Lung (tissue), 12 donors: ENCODE data around the gene COMMD6. TPM values are rescaled to one million over a fixed set of nuclear protein-coding genes. Genes with fewer than 3 reads are reported as not detected.

Source experiments
- ATAC-seq: fragments of 200-7000 bp; cut with Tn5 transposase; one replicate; pipeline ENCODE4 v1.9.1; 2020; ENCODE audit warnings: moderate number of reproducible peaks; ENCODE audit not compliant: insufficient read depth, low FRiP score
- DNase-seq, 3 donors: peaks; one replicate each; pipeline ENCODE4 v3.0.0-alpha.2; 2013 to 2017
- H3K27ac ChIP-seq, 2 donors: one replicate each; pipeline ENCODE4 v1.5.1; 2013; ENCODE audit warnings: mild to moderate bottlenecking in 2 of 2, moderate library complexity in 2 of 2, control low read depth in 1 of 2, inconsistent platforms in 1 of 2, low read depth in 1 of 2, low read length in 1 of 2
- H3K27me3 ChIP-seq, 3 donors: one replicate each; pipeline ENCODE4 v1.5.1; 2013; ENCODE audit warnings: low read length in 2 of 3; ENCODE audit not compliant: control insufficient read depth in 3 of 3, insufficient read depth in 3 of 3
- H3K36me3 ChIP-seq, 4 donors: one replicate each; pipeline ENCODE4 v1.5.1; 2013; ENCODE audit warnings: low read length in 4 of 4, mild to moderate bottlenecking in 1 of 4, moderate library complexity in 1 of 4; ENCODE audit not compliant: control insufficient read depth in 4 of 4, insufficient read depth in 4 of 4
- H3K4me1 ChIP-seq, 5 donors: one replicate each; pipeline ENCODE4 v1.5.1; 2013; ENCODE audit warnings: low read length in 5 of 5, mild to moderate bottlenecking in 2 of 5, moderate library complexity in 1 of 5; ENCODE audit not compliant: control insufficient read depth in 5 of 5, insufficient read depth in 5 of 5
- H3K4me3 ChIP-seq: one replicate; pipeline ENCODE4 v1.5.1; 2013; ENCODE audit warnings: mild to moderate bottlenecking, control low read depth, moderate library complexity
- H3K9ac ChIP-seq, 2 donors: one replicate each; pipeline ENCODE4 v1.5.1; 2013; ENCODE audit warnings: low read length in 2 of 2, control low read depth in 1 of 2; ENCODE audit not compliant: insufficient read depth in 1 of 2
- H3K9me3 ChIP-seq, 4 donors: one replicate each; pipeline ENCODE4 v1.5.1; 2013; ENCODE audit warnings: low read length in 3 of 4, mild to moderate bottlenecking in 1 of 4, moderate library complexity in 1 of 4; ENCODE audit not compliant: control insufficient read depth in 4 of 4, insufficient read depth in 3 of 4
- WGBS, 2 donors: extraction: QIAGEN DNeasy Blood & Tissue Kit; methylation state at CpG; one replicate each; pipeline ENCODE4 v1.1.7; 2013; 5-methylcytosine and 5-hydroxymethylcytosine counted together
- polyA plus RNA-seq, 2 donors: library from polyadenylated mRNA; stranded (reverse); fragments of 200-250 nt; gene quantifications; one replicate each; pipeline ENCODE4 v1.2.1, GENCODE V29; 2013
- total RNA-seq, 2 donors: library from RNA; depleted of rRNA in 1 of 2; stranded (reverse); fragments of >200 nt in 1 of 2; gene quantifications; one replicate each; pipeline ENCODE4 v1.2.1, GENCODE V29; 2014 to 2021
- TF ChIP-seq, protein P1 (sequence below): IDR thresholded peaks from 2 replicates; pipeline ENCODE4 v1.5.1; 2012; ENCODE audit warnings: mild to moderate bottlenecking; ENCODE audit errors: control extremely low read depth, extremely low read depth
- donor health status: control.
- donor health status: control.
- donor health status: Bipolar disorder and iron deficiency.
- donor health status: healthy.
- donor health status: DM: yes; HTN: yes; CAD: no.

Gene COMMD6
- total and polyA plus RNA-seq, 4 donors, result 61.0 to 167 (median 79.9) TPM

GRCh38 chr13:75511051-75511625 lies 26.5 kb downstream of the COMMD6 start:
- Histone ChIP-seq H3K4me1 (peaks cover 0 to 6% (median 0%) of the 10 kb centered on the region in 5 donors), H3K27me3 (no peaks in the 10 kb centered on the region), H3K36me3 (no peaks in the 10 kb centered on the region), H3K4me3 (no peak overlapping the region), H3K27ac (no peak overlapping the region), H3K9ac (no peak overlapping the region), H3K9me3 (no peaks in the 10 kb centered on the region)
- 74 to 83% methylated on average over 3 of the region's 3 CpGs for WGBS, 2 donors
- ATAC-seq, result no peak
- no peak for DNase-seq
- TF ChIP-seq, protein P1, sequence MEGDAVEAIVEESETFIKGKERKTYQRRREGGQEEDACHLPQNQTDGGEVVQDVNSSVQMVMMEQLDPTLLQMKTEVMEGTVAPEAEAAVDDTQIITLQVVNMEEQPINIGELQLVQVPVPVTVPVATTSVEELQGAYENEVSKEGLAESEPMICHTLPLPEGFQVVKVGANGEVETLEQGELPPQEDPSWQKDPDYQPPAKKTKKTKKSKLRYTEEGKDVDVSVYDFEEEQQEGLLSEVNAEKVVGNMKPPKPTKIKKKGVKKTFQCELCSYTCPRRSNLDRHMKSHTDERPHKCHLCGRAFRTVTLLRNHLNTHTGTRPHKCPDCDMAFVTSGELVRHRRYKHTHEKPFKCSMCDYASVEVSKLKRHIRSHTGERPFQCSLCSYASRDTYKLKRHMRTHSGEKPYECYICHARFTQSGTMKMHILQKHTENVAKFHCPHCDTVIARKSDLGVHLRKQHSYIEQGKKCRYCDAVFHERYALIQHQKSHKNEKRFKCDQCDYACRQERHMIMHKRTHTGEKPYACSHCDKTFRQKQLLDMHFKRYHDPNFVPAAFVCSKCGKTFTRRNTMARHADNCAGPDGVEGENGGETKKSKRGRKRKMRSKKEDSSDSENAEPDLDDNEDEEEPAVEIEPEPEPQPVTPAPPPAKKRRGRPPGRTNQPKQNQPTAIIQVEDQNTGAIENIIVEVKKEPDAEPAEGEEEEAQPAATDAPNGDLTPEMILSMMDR, result no peak

- WGBS, 2 donors, result 95 to 97% methylated on average over 6 of the region's 6 CpGs
- no peak overlapping the region for H3K27ac ChIP-seq
- H3K4me1 ChIP-seq, result peaks cover 0 to 6% (median 0%) of the 10 kb centered on the region in 5 donors
- H3K36me3 ChIP-seq, result no peaks in the 10 kb centered on the region
- no peak overlapping the region for H3K9ac ChIP-seq
- ATAC-seq (no peak), DNase-seq (no peak)
- H3K27me3 ChIP-seq, result no peaks in the 10 kb centered on the region
- TF ChIP-seq, protein P1, result no peak
- no peaks in the 10 kb centered on the region for H3K9me3 ChIP-seq
- H3K4me3 ChIP-seq, result no peak overlapping the region
Observed at GRCh38 chr13:75508002-75508548, 29.6 kb downstream of the COMMD6 start.

DNA sequence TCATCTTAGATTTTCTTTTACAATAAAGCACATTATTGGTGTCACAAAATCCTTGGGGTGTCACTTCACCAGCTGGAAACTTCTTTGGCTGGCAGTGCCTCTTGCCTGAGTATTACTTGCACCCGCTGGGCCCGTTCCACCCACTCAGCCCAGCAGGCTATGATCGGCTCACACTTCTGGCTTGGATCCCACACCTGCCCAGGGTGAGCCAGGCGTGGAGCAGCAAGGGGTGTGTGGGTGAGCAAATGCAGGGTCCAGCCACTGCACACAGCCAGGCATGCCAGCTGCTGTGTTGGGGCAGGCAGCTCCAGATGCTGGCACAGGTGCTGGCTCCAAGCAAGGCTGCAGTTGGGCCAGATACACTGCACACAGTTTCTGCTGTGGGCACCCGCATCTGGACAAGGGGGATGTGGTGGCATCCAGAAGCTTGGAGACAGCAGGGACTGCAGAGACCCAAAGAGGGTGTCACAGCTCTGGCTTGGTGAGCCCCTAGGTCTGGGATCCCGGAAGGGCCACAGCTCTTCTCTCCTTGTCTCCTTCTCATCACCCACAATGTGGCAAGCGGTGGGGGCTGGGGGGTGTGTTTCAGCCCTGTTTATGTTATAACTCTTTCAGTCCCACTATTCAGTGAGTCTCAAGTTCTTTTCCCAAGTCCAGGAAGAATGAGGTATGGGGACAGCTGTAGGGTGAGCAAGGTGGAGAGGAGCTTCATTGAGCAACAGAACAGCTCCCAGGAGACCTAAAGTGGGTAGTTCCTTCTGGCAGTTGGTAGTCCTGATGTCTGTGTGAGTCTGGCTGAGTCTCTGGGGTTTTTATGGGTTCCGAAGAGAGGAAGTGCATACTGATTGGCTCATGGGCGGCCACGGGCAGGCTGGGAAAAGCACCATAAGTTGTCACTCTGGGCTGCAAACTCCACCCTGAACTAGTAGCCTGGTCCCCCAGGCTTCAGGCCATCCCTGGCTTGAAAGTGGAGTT lies 30.3 kb downstream of the COMMD6 start:
- 78 to 83% methylated on average over 10 of the region's 10 CpGs for WGBS, 2 donors
- TF ChIP-seq, protein P1, result no peak
- Histone ChIP-seq H3K36me3 (no peaks in the 10 kb centered on the region), H3K27ac (no peak overlapping the region), H3K27me3 (no peaks in the 10 kb centered on the region), H3K9ac (no peak overlapping the region), H3K4me3 (no peak overlapping the region), H3K4me1 (peaks cover 0 to 6% (median 0%) of the 10 kb centered on the region in 5 donors), H3K9me3 (no peaks in the 10 kb centered on the region)
- DNase-seq (no peak), ATAC-seq (no peak)
